GM19351 (cell line): ENCODE results near the gene VWA2.

Experiments
- ATAC-seq: cut with Tn5 transposase; IDR thresholded peaks from one replicate; pipeline ENCODE4 v1.9.1; 2021; ENCODE audit warnings: mild to moderate bottlenecking, moderate library complexity; ENCODE audit not compliant: unreplicated experiment

VWA2 gene

GRCh38 chr10:114337510-114338462 lies 98.7 kb downstream of the VWA2 start:
- ATAC-seq, result peak; percentile 73

DNA sequence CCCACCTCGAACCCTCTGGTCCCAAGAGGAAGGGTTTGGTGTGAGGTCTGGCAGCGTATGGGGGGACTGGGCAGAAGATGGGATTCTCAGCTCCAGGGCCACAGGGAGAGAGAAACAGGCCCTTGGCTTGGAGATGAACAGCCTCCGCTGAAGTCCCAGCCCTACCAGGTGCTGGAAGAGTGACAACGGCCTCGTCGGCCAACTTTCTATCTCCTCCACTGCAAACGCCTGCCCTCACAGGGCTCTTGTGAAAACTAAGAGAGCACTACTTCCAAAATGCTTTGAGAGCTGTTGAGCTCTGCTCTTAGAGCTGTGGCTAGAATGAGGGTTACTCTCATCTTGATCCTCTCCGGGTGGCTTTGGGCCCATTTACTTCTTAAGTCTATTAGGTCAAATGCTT lies 101.8 kb downstream of the VWA2 start:
- no peak for ATAC-seq
